Epithelial cell of esophagus (primary cell): ENCODE results near the gene ADD3.

Experiments
- DNase-seq: peaks from one replicate; pipeline ENCODE4 v3.0.0; 2010; ENCODE audit warnings: low read depth
- H3K4me3 ChIP-seq: 2 replicates; pipeline ENCODE4 v1.5.1; 2011; ENCODE audit warnings: mild to moderate bottlenecking, low read length, control low read depth
- TF ChIP-seq, protein P1 (sequence below): IDR thresholded peaks from 2 replicates; pipeline ENCODE4 v1.5.1; 2011; ENCODE audit warnings: low read depth, mild to moderate bottlenecking, low read length, control low read depth, inconsistent platforms; ENCODE audit not compliant: insufficient read depth; ENCODE audit errors: missing control alignments

ADD3 gene

DNA sequence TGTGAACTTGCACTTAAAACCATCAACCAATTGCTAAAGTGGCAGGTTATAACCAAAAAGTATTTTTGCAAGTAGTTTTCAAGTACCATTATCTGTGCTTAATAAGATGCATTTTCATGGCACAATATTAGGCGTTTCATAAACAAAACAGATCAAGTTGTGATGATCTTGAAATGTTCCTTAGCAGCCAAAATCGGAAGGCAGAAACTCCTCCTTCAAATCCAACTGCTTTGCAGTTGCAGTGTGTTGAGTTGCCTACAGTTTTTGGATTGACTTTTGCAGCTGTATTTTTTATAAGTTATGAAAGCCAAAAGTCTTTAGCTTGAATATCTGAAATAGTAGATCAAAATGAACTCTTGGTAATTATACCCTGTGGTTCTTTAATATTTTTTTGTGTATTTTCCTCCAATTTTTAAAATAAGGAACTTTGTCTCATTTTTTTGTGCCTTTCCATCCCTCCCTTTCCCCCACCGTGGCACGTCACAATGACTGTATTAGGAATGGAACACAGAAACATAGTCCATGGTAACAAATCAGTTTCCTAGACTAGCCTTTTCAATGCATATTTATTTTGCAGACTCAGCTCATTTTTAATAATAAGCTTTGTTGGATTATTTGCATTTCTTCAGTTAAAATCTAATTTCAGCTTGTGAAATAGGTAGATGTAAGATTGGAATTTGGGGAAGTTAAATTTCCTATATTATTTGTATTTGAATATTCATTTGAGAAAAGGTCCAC, 80.8 kb downstream of the ADD3 start:
- H3K4me3 ChIP-seq, result no peak overlapping the region
- TF ChIP-seq, protein P1, sequence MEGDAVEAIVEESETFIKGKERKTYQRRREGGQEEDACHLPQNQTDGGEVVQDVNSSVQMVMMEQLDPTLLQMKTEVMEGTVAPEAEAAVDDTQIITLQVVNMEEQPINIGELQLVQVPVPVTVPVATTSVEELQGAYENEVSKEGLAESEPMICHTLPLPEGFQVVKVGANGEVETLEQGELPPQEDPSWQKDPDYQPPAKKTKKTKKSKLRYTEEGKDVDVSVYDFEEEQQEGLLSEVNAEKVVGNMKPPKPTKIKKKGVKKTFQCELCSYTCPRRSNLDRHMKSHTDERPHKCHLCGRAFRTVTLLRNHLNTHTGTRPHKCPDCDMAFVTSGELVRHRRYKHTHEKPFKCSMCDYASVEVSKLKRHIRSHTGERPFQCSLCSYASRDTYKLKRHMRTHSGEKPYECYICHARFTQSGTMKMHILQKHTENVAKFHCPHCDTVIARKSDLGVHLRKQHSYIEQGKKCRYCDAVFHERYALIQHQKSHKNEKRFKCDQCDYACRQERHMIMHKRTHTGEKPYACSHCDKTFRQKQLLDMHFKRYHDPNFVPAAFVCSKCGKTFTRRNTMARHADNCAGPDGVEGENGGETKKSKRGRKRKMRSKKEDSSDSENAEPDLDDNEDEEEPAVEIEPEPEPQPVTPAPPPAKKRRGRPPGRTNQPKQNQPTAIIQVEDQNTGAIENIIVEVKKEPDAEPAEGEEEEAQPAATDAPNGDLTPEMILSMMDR, result no peak
- no peak for DNase-seq

DNA sequence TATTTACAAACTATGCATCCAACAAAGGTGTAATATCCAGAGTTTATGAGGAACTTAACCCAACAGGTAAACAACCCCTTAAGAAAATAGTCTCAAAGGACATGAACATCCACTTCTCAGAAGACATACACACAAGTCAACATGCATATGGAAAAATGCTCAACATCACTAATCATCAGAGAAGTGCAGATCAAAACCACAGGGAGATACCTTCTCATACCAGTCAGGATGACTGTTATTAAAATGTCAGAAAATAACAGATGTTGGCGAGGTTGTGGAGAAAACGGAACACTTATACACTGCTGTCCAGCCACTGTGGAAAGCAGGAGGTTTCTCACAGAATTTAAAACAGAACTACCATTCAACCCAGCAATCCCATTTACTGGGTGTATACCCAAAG, 84.0 kb downstream of the ADD3 start:
- no peak for DNase-seq
- no peak overlapping the region for H3K4me3 ChIP-seq
- TF ChIP-seq, protein P1, result no peak

DNA sequence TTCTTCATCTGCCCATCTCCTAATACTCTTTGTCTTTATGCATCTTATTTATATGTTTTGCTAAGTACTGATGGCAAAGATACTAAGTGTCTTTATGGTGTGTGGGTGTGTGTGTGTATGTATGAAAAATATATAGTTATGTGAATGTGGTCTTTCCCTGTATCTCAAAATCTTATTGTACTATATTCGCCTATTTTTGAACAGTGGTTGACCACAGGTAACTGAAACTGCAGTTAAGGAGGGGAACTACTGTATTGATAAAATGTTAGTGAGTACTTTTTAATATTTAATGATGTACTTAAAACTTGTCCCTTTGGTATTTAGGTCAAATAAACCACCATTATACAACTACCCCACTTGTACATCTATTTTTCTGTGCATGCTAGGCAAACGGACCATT, 85.9 kb downstream of the ADD3 start:
- TF ChIP-seq, protein P1, result no peak

DNA sequence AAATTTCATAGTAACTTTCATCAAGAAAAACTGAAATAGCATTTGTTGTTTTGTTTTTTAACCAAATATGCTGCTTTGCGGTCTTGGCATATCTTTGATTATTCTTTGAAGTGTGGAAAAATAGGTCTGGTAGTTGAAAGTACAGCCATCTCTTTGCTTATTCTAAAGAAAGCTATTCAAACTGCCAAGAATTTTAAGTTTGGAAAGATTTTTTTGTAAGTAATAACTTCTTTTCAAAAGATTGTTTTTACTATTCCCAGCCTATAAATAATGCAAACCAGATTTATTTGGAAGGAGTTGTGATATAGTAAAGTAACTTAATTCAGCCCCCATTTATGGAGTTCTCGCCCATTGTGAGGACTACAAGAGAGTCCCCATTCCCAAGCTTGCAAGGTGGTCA, 87.0 kb downstream of the ADD3 start:
- DNase-seq, result no peak
- no peak overlapping the region for H3K4me3 ChIP-seq
- TF ChIP-seq, protein P1, result no peak

More for the DNA sequence above, 85.9 kb downstream of the ADD3 start:
- H3K4me3 ChIP-seq, result no peak overlapping the region
- no peak for DNase-seq

DNA sequence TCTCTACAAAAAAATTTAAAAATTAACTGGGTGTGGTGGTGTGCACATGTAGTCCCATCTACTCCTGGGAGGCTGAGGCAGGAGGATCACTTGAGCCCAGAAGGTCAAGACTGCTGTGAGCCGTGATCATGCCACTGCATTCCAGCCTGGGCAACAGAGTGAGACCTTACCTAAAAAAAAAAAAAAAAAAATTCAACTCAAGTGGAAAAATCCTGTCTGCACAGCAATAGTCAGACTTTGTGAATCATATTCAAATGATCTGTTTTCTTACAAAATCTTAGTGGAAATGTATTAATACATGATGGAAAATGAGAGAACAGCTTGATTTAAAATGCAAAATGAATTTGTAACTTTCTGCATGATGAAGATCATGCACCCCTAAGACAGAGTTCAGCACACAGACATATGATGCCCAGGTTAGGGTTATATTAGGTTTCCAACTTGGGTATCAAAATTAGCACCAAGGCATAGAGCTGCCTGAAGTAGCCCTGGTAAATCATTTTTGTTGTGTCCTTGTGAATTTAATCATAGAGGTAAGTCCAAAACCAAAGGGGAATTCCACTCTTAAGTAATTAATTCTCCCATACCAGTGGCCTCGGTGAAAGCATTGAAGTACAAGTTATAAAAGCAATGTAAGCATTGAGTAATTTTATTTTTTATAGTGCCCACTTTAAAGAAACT, 93.8 kb downstream of the ADD3 start:
- peak; percentile 5 for DNase-seq
- TF ChIP-seq, protein P1, result no peak
- H3K4me3 ChIP-seq, result no peak overlapping the region

DNA sequence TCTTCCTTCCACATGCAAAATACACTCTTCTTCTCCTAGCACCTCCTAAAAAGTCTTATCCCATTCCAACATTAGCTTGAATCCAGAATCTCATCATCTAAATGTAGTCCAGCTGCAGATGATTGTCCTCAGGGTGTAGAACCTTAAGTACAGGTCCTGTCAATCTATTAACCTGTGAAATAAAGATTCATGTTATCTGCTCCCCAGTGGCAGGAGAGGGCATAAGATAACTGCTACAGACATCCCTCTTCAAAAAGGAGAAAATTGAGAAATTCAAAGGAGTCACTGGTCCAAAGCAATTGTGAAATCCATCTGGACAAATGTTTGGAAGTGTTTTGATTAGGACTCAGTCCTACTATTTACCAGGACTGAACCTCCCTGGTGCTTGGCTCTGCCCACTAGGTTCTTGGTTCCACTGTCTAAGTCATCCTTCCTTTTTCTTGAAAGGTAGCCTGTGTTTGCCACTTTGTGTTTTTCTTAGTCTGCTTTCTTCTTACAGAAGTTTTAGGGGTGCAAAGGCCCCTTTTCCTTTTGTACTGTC, 96.2 kb downstream of the ADD3 start:
- DNase-seq, result no peak
- TF ChIP-seq, protein P1, result no peak

DNA sequence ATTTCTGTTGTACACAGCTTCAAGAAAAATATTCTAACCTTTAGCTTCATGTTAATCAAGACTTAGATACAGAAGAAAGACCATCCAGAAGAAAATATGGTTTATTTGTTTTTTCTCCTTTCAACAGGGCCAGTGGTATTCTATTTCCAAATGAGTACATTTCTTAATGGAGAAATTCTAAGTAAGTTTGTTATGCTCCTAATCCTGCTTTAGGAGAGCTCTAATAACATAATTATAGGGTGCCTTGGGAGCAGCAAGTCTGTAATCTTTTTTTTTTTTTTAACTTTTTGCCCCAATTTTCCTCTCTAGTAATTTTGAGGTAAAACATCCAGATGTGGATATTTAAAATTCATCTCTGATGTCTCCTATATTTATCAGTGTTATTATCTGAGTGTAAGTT, 98.1 kb downstream of the ADD3 start:
- no peak overlapping the region for H3K4me3 ChIP-seq
- TF ChIP-seq, protein P1, result no peak
- no peak for DNase-seq

More for the DNA sequence above, 96.2 kb downstream of the ADD3 start:
- no peak overlapping the region for H3K4me3 ChIP-seq
